ENCODE results near the gene DIDO1. TPM values are rescaled to one million over a fixed set of nuclear protein-coding genes. Genes with fewer than 3 reads are reported as not detected.
"Not testable (repeated sequence)": the region's sequence is repeated elsewhere in the genome, so short reads cannot be mapped to it uniquely, and the experiment has no call there.

The DIDO1 gene
- total RNA-seq, 1 donor from 2014 or later: 89.1 TPM

- ATAC-seq (ENCODE audit: low read depth): no peak
- H3K27me3 Mint-ChIP-seq: no peaks in the 10 kb centered on the region
- no peak for DNase-seq
- TF ChIP-seq CTCF (IDR thresholded peaks at IDR 0.05): no peak
- H3K4me1 Mint-ChIP-seq: peaks cover 13% of the 10 kb centered on the region
- H3K9me3 Mint-ChIP-seq: no peaks in the 10 kb centered on the region
- H3K4me3 Mint-ChIP-seq: no peak overlapping the region
- no peak overlapping the region for H3K27ac Mint-ChIP-seq
- POLR2A ChIA-PET: interaction anchor here (0.6 kb wide), 1 partner anchor 48 kb away, joined by 3 read pairs; the partner anchor contains the start of gene OGFR
- intact Hi-C loops (cut with micrococcal nuclease): no loop called here
- CTCF ChIA-PET: no interaction called here
- H3K36me3 Mint-ChIP-seq (ENCODE audit: low read depth): peaks cover 66% of the 10 kb centered on the region
These were observed 73.5 kb downstream of the DIDO1 start for GRCh38 chr20:62852841-62853240.

- no peak for TF ChIP-seq CTCF (IDR thresholded peaks at IDR 0.05)
- ChIA-PET CTCF (no interaction called here), POLR2A (no interaction called here)
- no peak for ATAC-seq (ENCODE audit: low read depth)
- Mint-ChIP-seq H3K9me3 (no peaks in the 10 kb centered on the region), H3K27me3 (no peaks in the 10 kb centered on the region), H3K27ac (no peak overlapping the region), H3K4me3 (no peak overlapping the region), H3K4me1 (peaks cover 8% of the 10 kb centered on the region), H3K36me3 (ENCODE audit: low read depth) (peaks cover 65% of the 10 kb centered on the region)
- DNase-seq: no peak
- intact Hi-C loops (cut with micrococcal nuclease): no loop called here
These were observed 74.1 kb downstream of the DIDO1 start for GRCh38 chr20:62852196-62852595.

GRCh38 chr20:62850333-62850974 is 75.9 kb downstream of the DIDO1 start:
- ATAC-seq (ENCODE audit: low read depth): no peak

GRCh38 chr20:62849431-62849830 is 76.9 kb downstream of the DIDO1 start:
- peaks cover 4% of the 10 kb centered on the region for H3K4me1 Mint-ChIP-seq
- POLR2A ChIA-PET: interaction anchor here (0.7 to 1.0 kb wide), 3 partner anchors 9 to 23 kb away, joined by 3 to 4 read pairs (median 3); no protein-coding TSS in a partner anchor
- intact Hi-C loops (cut with micrococcal nuclease): no loop called here

More at GRCh38 chr20:62850333-62850974, 75.9 kb downstream of the DIDO1 start:
- TF ChIP-seq CTCF (IDR thresholded peaks at IDR 0.05): no peak
- Mint-ChIP-seq H3K4me3 (no peak overlapping the region), H3K9me3 (no peaks in the 10 kb centered on the region), H3K27me3 (no peaks in the 10 kb centered on the region), H3K27ac (no peak overlapping the region), H3K36me3 (ENCODE audit: low read depth) (peaks cover 70% of the 10 kb centered on the region), H3K4me1 (peaks cover 4% of the 10 kb centered on the region)
- ChIA-PET CTCF (no interaction called here), POLR2A (no interaction called here)
- intact Hi-C loops (cut with micrococcal nuclease): no loop called here
- no peak for DNase-seq

GRCh38 chr20:62848917-62849316 is 77.4 kb downstream of the DIDO1 start:
- intact Hi-C loops (cut with micrococcal nuclease); H3K4me3 Mint-ChIP-seq; H3K4me1 Mint-ChIP-seq; H3K9me3 Mint-ChIP-seq; ATAC-seq (ENCODE audit: low read depth); H3K27me3 Mint-ChIP-seq; DNase-seq; CTCF ChIA-PET; H3K27ac Mint-ChIP-seq: not testable (repeated sequence)
- POLR2A ChIA-PET: interaction anchor here (0.8 to 1.0 kb wide), 2 partner anchors 9 to 17 kb away, joined by 3 to 4 read pairs; no protein-coding TSS in a partner anchor
- peaks cover 64% of the 10 kb centered on the region for H3K36me3 Mint-ChIP-seq (ENCODE audit: low read depth)

More at GRCh38 chr20:62849431-62849830, 76.9 kb downstream of the DIDO1 start:
- no peak for TF ChIP-seq CTCF (IDR thresholded peaks at IDR 0.05)
- Mint-ChIP-seq H3K9me3 (no peaks in the 10 kb centered on the region), H3K27me3 (no peaks in the 10 kb centered on the region), H3K36me3 (ENCODE audit: low read depth) (peaks cover 65% of the 10 kb centered on the region), H3K27ac (no peak overlapping the region), H3K4me3 (no peak overlapping the region)
- CTCF ChIA-PET: interaction anchor here (0.6 to 0.9 kb wide), 2 partner anchors 71 to 838 kb away, joined by 3 read pairs; no protein-coding TSS in a partner anchor
- ATAC-seq (ENCODE audit: low read depth) (no peak), DNase-seq (no peak)

All from activated B cell treated with CpG ODN at 0.5 μM for 24 hours (primary cell).